GM12872 (cell line): Measurements from ENCODE around the gene GAB3.

ENCODE experiments used
- TF ChIP-seq, protein P1 (sequence below): IDR thresholded peaks from 3 replicates; pipeline ENCODE4 v1.5.1; 2011; ENCODE audit warnings: low read depth, mild to moderate bottlenecking, low read length, moderate library complexity; ENCODE audit not compliant: insufficient read depth

Gene GAB3

DNA sequence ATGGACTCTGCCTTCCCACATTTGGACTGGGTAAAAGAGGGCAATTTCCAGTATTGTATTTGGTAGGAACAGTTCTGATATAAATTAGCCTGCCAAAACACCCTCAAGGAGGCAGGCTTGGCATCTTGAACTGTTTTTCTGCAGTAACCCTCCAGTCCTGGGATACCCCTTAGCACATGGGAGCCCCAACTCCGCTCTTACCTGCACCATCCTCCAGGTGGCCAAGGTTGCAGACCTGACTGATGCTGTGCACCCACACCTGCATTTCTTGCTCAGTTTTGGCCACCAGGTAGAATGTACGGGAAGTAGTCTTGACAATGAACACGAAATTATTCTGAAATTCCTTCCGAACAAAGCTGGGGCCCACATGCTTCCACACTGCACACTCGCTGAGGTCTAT, 35.1 kb downstream of the GAB3 start:
- TF ChIP-seq, protein P1, sequence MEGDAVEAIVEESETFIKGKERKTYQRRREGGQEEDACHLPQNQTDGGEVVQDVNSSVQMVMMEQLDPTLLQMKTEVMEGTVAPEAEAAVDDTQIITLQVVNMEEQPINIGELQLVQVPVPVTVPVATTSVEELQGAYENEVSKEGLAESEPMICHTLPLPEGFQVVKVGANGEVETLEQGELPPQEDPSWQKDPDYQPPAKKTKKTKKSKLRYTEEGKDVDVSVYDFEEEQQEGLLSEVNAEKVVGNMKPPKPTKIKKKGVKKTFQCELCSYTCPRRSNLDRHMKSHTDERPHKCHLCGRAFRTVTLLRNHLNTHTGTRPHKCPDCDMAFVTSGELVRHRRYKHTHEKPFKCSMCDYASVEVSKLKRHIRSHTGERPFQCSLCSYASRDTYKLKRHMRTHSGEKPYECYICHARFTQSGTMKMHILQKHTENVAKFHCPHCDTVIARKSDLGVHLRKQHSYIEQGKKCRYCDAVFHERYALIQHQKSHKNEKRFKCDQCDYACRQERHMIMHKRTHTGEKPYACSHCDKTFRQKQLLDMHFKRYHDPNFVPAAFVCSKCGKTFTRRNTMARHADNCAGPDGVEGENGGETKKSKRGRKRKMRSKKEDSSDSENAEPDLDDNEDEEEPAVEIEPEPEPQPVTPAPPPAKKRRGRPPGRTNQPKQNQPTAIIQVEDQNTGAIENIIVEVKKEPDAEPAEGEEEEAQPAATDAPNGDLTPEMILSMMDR: no peak

DNA sequence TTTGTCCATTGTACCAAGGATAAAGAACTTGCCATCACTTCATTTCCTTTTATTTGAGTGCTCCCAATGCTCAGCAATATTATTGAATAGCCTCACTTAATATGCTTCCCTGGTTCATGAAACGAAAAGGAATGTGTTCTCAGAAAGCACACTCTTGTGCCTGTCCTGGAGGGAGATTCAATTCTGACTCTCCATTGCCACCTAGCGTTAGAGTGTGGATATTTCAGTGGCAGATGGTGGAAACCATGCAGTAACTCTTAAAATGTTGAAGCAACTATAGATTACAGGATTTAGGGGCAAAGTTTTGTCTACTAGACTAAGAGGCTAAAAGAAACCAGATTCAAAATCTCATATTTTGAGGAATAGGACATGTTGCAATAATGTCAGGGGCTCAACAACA, 36.0 kb downstream of the GAB3 start:
- TF ChIP-seq, protein P1: peak; percentile 65; the same call in 2 of the 3 replicates

- TF ChIP-seq, protein P1: no peak
Measured at GRCh38 chrX:154712781-154713740, 37.8 kb downstream of the GAB3 start.

DNA sequence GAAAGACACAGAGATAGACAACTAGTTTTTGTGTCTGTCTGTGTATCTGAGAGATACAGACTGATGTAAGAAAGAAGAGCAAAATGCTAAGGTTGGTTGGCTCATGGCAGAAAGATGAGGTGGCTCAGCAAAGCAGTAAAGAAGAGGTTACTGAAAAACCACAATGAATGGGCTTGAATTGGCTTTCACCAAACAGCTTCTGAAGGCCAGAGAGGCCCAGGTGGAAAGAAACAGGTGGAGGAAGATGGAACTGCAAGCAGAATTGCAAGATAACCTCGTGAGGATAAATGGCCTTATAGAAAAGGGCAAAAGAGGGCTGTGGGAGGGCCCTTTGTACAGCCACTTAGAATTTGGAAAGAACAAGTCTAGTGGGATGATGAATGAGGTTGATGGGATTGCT, 39.6 kb downstream of the GAB3 start:
- TF ChIP-seq, protein P1: no peak

- TF ChIP-seq, protein P1: peak; percentile 15; the same call in 1 of the 3 replicates
Measured at GRCh38 chrX:154710309-154710708, 40.6 kb downstream of the GAB3 start.

GRCh38 chrX:154698630-154699248, 52.1 kb downstream of the GAB3 start:
- TF ChIP-seq, protein P1: no peak

DNA sequence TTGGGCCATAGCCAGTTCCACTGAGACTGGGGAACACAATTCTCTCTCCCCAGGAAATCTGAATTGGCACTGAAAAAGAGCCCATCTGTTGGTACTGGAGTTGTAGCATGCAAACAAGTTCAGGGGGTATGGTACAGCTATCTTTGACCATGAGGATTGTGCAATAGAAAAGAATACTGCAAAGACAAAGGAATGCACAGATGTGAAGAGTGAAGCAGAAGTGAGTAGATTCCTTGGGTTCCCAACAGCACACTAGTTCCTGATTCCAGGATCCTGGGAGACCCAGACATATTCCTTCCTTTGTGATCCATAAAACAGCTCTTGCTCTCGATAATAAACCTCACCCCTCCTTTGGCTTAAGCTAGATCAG, 54.2 kb downstream of the GAB3 start:
- TF ChIP-seq, protein P1: no peak
